ENCODE measurements around the gene B3GALNT2. TPM values are rescaled to one million over a fixed set of nuclear protein-coding genes. Genes with fewer than 3 reads are reported as not detected.

B3GALNT2 gene
- total and polyA plus RNA-seq, 2 of the 4 experiments (the other 2 are of a cell fraction), result 11.0 to 32.8 TPM

GRCh38 chr1:235403593-235403992 is 100.7 kb downstream of the B3GALNT2 start:
- Histone ChIP-seq H3K18ac (ENCODE audit: low read depth, low read length) (no peak overlapping the region), H3K79me1 (ENCODE audit: low read depth in 1 of 2, low read length in 2 of 2) (peaks cover 13 to 59% of the 10 kb centered on the region in 2 experiments), H3K9me3 (ENCODE audit: control insufficient read depth, insufficient read depth, low read length) (no peaks in the 10 kb centered on the region), H2AK5ac (ENCODE audit: low read depth, low read length) (no peak overlapping the region), H3K36me3 (ENCODE audit: control insufficient read depth, insufficient read depth, low read length) (no peaks in the 10 kb centered on the region), H3K27me3 (ENCODE audit: control insufficient read depth, insufficient read depth, low read length) (no peaks in the 10 kb centered on the region), H3K4me3 (ENCODE audit: insufficient read depth, low read depth, low read length) (no peak overlapping the region), H2BK120ac (ENCODE audit: low read depth, low read length) (no peak overlapping the region), H3K4me2 (ENCODE audit: low read depth, low read length) (no peak overlapping the region), H3K4ac (ENCODE audit: low read depth, low read length) (no peak overlapping the region), H3K56ac (ENCODE audit: extremely low read depth, insufficient read depth, low read length) (no peak overlapping the region), H4K20me1 (ENCODE audit: insufficient read depth, low read length) (peaks cover 16% of the 10 kb centered on the region), H2BK15ac (ENCODE audit: low read depth, low read length) (no peak overlapping the region), H3K4me1 (ENCODE audit: control insufficient read depth, insufficient read depth, low read length) (peaks cover 2% of the 10 kb centered on the region), H2BK20ac (ENCODE audit: low read depth, low read length) (no peak overlapping the region), H2AFZ (replicated peaks; ENCODE audit: low read length, poor library complexity) (no peak overlapping the region), H4K5ac (ENCODE audit: low read depth, low read length) (no peak overlapping the region), H2BK5ac (ENCODE audit: low read depth, low read length, poor library complexity, severe bottlenecking) (no peak overlapping the region), H2AK9ac (replicated peaks; ENCODE audit: low read depth, low read length, poor library complexity) (no peak overlapping the region), H3K14ac (replicated peaks; ENCODE audit: low read depth, low read length) (no peak overlapping the region), H3K9ac (ENCODE audit: low read depth, low read length) (no peak overlapping the region), H3K27ac (ENCODE audit: insufficient read depth, low read length) (no peak overlapping the region), H3K23ac (ENCODE audit: low read depth, low read length) (no peak overlapping the region), H3K9me1 (ENCODE audit: insufficient read depth, low read length) (peaks cover 2% of the 10 kb centered on the region), H4K91ac (ENCODE audit: insufficient read depth, low read depth, low read length) (no peak overlapping the region), H4K8ac (ENCODE audit: low read depth in 2 of 2, low read length in 2 of 2) (no peak overlapping the region)
- ATAC-seq (ENCODE audit: low read depth), result no peak
- no TSS peak for BruUV-seq (replicated peaks)
- POLR2A ChIA-PET (ENCODE audit: unreplicated experiment), result no interaction called here
- no CpG with 5 or more reads among the region's 1 CpG for WGBS, 2 experiments (ENCODE audit: extremely low coverage in 2 of 2, insufficient read length in 1 of 2)
- dilution Hi-C loops (cut with HindIII; ENCODE audit: low sequenced_read_pairs, unreplicated experiment), result no loop called here
- TF ChIP-seq CHD1 (IDR thresholded peaks at IDR 0.05; ENCODE audit: low read depth, low read length), result no peak
- TF ChIP-seq RAD21 (IDR thresholded peaks at IDR 0.05; ENCODE audit: low read length), result no peak
- TF ChIP-seq MAZ (IDR thresholded peaks at IDR 0.05; ENCODE audit: borderline replicate concordance, low read depth, low read length), result no peak
- TF ChIP-seq POLR2A (IDR thresholded peaks at IDR 0.05; ENCODE audit: low read depth, low read length), result no peak
- TF ChIP-seq SMC3 (IDR thresholded peaks at IDR 0.05; ENCODE audit: low read depth, low read length), result no peak
- no peak for TF ChIP-seq MXI1 (IDR thresholded peaks at IDR 0.05; ENCODE audit: borderline replicate concordance, low read depth, low read length)
- no peak for TF ChIP-seq CEBPB (IDR thresholded peaks at IDR 0.05; ENCODE audit: low read depth, low read length)
- no peak for TF ChIP-seq FOS (IDR thresholded peaks at IDR 0.05; ENCODE audit: low read depth, low read length)
- no peak for TF ChIP-seq NFE2L2 (IDR thresholded peaks at IDR 0.05; ENCODE audit: low read depth, low read length)
- no peak for TF ChIP-seq RCOR1 (IDR thresholded peaks at IDR 0.05; ENCODE audit: insufficient replicate concordance, low read length)
- intact Hi-C loops (cut with micrococcal nuclease), result no loop called here
- in situ Hi-C loops (cut with MboI; ENCODE audit: low sequenced_read_pairs), result no loop called here
- CTCF ChIA-PET, result no interaction called here
- DNase-seq, result no peak

Measured in IMR-90 (cell line).